ENCODE measurements around the gene STXBP1.

DNA sequence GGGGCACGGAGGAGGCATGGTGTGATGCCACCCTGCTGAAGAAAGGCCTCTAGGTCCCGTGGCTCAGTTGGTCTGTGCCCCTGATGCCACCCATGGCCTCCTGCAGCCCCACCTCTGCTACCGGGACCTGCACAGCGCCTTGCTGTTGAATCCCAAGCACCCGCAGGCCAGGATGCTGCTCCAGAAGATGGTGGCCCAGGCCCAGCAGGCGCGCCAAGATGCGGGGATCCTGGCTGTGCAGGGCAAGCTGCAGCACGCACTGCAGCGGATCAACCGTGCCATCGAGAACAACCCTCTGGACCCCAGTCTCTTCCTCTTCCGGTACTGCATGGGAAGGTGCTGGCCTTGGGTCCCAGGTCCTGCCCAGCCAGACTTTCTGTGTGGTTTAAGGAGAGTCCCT, 110.9 kb downstream of the STXBP1 start:
- TF ChIP-seq, protein P1, sequence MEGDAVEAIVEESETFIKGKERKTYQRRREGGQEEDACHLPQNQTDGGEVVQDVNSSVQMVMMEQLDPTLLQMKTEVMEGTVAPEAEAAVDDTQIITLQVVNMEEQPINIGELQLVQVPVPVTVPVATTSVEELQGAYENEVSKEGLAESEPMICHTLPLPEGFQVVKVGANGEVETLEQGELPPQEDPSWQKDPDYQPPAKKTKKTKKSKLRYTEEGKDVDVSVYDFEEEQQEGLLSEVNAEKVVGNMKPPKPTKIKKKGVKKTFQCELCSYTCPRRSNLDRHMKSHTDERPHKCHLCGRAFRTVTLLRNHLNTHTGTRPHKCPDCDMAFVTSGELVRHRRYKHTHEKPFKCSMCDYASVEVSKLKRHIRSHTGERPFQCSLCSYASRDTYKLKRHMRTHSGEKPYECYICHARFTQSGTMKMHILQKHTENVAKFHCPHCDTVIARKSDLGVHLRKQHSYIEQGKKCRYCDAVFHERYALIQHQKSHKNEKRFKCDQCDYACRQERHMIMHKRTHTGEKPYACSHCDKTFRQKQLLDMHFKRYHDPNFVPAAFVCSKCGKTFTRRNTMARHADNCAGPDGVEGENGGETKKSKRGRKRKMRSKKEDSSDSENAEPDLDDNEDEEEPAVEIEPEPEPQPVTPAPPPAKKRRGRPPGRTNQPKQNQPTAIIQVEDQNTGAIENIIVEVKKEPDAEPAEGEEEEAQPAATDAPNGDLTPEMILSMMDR (IDR thresholded peaks at IDR 0.05) = no peak
- TF ChIP-seq POLR2A (IDR thresholded peaks at IDR 0.05) = no peak
